Natural killer cell treated with Interleukin-12 subunit alpha and Interleukin-12 subunit beta and Interleukin-15 and Interleukin-18, amount 100 ng/mL, for 72 hours (primary cell): ENCODE results near the gene RBM24. TPM values are rescaled to one million over a fixed set of nuclear protein-coding genes. Genes with fewer than 3 reads are reported as not detected.

Source experiments
- ATAC-seq, 2 donors: fragments of 150-1000 bp; cut with Tn5 transposase in 1 of 2; sonication (Bioruptor Pico), chemical (Tn5 transposase) in 1 of 2; 2 replicates each; pipeline ENCODE4 v1.10.0; 2021
- DNase-seq: peaks from one replicate; pipeline ENCODE4 v3.0.0; 2022; ENCODE audit warnings: low spot score
- H3K27ac Mint-ChIP-seq, 2 donors: 1 replicate in 1 of 2; 2 replicates in 1 of 2; pipeline ENCODE4 v1.8.0; 2022; ENCODE audit warnings: mixed read lengths in 2 of 2, mild to moderate bottlenecking in 1 of 2, moderate library complexity in 1 of 2
- H3K27me3 Mint-ChIP-seq, 2 donors: 1 replicate in 1 of 2; 2 replicates in 1 of 2; pipeline ENCODE4 v1.8.0; 2022; ENCODE audit warnings: mixed read lengths in 2 of 2
- H3K36me3 Mint-ChIP-seq: one replicate; pipeline ENCODE4 v1.8.0; 2022; ENCODE audit warnings: mixed read lengths
- H3K4me1 Mint-ChIP-seq, 2 donors: 1 replicate in 1 of 2; 2 replicates in 1 of 2; pipeline ENCODE4 v1.8.0; 2022; ENCODE audit warnings: low read depth in 2 of 2, mixed read lengths in 2 of 2, mild to moderate bottlenecking in 1 of 2
- H3K4me3 Mint-ChIP-seq: one replicate; pipeline ENCODE4 v1.8.0; 2022; ENCODE audit warnings: mixed read lengths
- H3K9me3 Mint-ChIP-seq: 2 replicates; pipeline ENCODE4 v1.8.0; 2022; ENCODE audit warnings: mixed read lengths
- total RNA-seq, 2 donors: library from RNA; stranded (reverse); gene quantifications; one replicate each; pipeline ENCODE4 v1.2.3, GENCODE V29; 2022

RBM24 gene
- total RNA-seq, 2 donors from 2014 or later: not detected

GRCh38 chr6:17339308-17339670 is 58.1 kb downstream of the RBM24 start:
- H3K27ac Mint-ChIP-seq: no peak overlapping the region
- DNase-seq (no peak), ATAC-seq (no peak)
- peaks cover 5% of the 10 kb centered on the region for H3K9me3 Mint-ChIP-seq
- peaks cover 6 to 25% of the 10 kb centered on the region in 2 donors for H3K27me3 Mint-ChIP-seq
- H3K36me3 Mint-ChIP-seq: peaks cover 4% of the 10 kb centered on the region
- no peak overlapping the region for H3K4me3 Mint-ChIP-seq
- no peaks in the 10 kb centered on the region for H3K4me1 Mint-ChIP-seq

DNA sequence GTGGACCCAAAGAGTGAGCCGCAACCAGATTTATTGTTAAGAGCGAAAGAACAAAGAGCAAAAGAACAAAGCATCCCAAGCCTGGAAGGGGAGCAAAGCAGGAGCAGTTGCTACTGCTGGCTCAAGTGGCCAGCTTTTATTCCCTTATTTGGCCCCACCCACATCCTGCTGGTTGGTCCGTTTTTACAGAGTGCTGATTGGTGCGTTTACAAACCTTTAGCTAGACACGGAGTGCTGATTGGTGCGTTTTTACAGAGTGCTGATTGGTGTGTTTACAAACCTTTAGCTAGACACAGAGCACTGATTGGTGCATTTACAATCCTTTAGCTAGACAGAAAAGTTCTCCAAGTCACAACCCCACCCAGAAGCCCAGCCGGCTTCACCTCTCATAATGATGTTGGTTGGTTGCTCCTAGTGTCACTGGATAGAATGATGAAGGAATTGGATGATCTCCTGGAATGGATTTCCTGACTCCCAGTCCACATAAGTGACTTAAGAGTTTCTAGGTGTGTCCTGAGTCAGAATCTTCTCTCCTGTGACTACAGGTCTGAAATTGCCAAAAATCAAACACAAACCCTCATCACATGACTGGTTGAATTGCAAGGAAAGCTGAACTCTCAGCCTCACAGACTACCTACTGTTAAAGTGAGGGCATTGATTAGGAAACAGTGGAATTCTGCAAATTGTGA is 60.1 kb downstream of the RBM24 start:
- no peak for ATAC-seq
- Mint-ChIP-seq H3K27me3 (peaks cover 5 to 25% of the 10 kb centered on the region in 2 donors), H3K27ac (no peak overlapping the region)

GRCh38 chr6:17341891-17342290 is 60.7 kb downstream of the RBM24 start:
- ATAC-seq (no peak), DNase-seq (no peak)
- Mint-ChIP-seq H3K4me3 (no peak overlapping the region), H3K27me3 (peaks cover 4 to 25% of the 10 kb centered on the region in 2 donors), H3K9me3 (peaks cover 5% of the 10 kb centered on the region), H3K36me3 (peaks cover 4% of the 10 kb centered on the region), H3K27ac (no peak overlapping the region), H3K4me1 (no peaks in the 10 kb centered on the region)

More for the DNA sequence above, 60.1 kb downstream of the RBM24 start:
- peaks cover 5% of the 10 kb centered on the region for H3K9me3 Mint-ChIP-seq
- no peaks in the 10 kb centered on the region for H3K4me1 Mint-ChIP-seq
- DNase-seq: no peak
- H3K4me3 Mint-ChIP-seq: no peak overlapping the region
- peaks cover 4% of the 10 kb centered on the region for H3K36me3 Mint-ChIP-seq

DNA sequence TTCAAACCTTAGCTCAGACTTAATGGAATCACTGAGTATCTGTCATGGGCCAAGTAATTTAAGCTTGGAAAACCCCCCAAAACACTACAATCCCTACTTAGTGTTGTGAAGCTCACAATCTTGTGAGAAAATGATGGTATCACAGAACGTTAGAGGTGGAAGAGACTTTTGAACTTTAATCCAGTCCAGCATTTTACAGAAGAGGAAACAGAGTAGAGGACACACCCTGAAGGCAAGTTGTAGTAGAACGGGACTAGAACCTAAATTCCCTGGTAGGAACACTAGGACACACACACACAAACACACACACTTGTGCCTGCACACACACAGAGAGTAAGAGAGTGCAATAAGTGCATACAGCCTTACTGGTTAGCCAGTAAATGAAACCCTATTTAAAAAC is 62.1 kb downstream of the RBM24 start:
- H3K9me3 Mint-ChIP-seq: peaks cover 5% of the 10 kb centered on the region
- no peak overlapping the region for H3K4me3 Mint-ChIP-seq
- ATAC-seq (no peak), DNase-seq (no peak)
- no peak overlapping the region for H3K27ac Mint-ChIP-seq
- no peaks in the 10 kb centered on the region for H3K4me1 Mint-ChIP-seq
- no peaks in the 10 kb centered on the region for H3K36me3 Mint-ChIP-seq
- H3K27me3 Mint-ChIP-seq: peaks cover 4 to 18% of the 10 kb centered on the region in 2 donors

Other genes with a start within 250 kb of the RBM24 start
- not detected for gene STMND1, start 179.3 kb upstream of the RBM24 start, total RNA-seq
- gene CAP2, start 112.2 kb downstream of the RBM24 start, total RNA-seq: not detected